ENCODE data around the gene ALPI. TPM values are rescaled to one million over a fixed set of nuclear protein-coding genes. Genes with fewer than 3 reads are reported as not detected.
"Not testable (repeated sequence)": the region's sequence is repeated elsewhere in the genome, so short reads cannot be mapped to it uniquely, and the experiment has no call there.

Gene ALPI
- total RNA-seq = not detected

DNA sequence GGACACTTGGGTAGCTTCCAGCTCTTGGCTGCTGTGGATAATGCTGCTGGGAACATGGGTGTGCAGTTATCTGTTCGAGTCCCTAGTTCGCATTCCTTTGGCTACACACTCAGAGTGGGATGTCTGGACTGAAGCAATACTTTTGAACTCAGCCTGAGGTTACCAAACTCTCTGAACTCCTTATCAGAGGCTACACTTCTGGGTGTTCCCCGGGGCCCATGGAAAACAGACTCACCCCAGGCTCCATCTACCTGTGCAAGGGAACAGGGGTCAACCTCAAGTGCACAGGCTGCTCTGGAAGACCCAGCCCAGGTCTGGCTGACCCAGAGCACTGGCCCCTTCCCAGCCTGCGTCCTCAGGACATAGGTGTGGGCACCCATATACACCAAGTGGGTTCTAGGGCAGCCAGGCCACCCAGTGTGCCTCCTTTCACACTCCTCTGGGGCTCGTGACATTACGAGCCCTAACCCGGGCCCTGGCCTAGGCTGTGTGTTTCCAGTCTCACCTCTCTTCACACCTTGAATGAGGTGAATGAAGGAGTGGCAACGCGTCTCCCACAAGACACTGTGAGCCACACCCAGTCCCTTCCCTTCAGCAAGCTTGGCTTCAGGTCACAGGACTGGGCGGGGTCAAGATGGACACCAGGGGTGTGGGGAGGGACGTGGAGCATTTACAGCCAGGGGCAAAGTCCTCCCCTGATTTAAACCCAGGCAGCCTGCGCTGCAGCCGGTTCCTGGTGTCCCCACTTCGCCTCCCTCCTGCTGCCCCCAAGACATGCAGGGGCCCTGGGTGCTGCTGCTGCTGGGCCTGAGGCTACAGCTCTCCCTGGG is at the start of gene ALPI:
ALPI (plus strand) TSS at position 728 of the 830 bp plus-strand sequence; CDS start at position 775, 47 bp downstream.
- no peak for DNase-seq
- intact Hi-C loops (cut with DNase I) = no loop called here
- no peak within 1 kb of the TSS for H3K27ac ChIP-seq
- no peaks in the 10 kb centered on the region for H3K4me1 ChIP-seq
- TF ChIP-seq POLR2A (IDR thresholded peaks at IDR 0.05) = no peak
- TF ChIP-seq, protein P1, sequence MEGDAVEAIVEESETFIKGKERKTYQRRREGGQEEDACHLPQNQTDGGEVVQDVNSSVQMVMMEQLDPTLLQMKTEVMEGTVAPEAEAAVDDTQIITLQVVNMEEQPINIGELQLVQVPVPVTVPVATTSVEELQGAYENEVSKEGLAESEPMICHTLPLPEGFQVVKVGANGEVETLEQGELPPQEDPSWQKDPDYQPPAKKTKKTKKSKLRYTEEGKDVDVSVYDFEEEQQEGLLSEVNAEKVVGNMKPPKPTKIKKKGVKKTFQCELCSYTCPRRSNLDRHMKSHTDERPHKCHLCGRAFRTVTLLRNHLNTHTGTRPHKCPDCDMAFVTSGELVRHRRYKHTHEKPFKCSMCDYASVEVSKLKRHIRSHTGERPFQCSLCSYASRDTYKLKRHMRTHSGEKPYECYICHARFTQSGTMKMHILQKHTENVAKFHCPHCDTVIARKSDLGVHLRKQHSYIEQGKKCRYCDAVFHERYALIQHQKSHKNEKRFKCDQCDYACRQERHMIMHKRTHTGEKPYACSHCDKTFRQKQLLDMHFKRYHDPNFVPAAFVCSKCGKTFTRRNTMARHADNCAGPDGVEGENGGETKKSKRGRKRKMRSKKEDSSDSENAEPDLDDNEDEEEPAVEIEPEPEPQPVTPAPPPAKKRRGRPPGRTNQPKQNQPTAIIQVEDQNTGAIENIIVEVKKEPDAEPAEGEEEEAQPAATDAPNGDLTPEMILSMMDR (IDR thresholded peaks at IDR 0.05) = no peak
- H3K27me3 ChIP-seq = peaks cover 0 to 68% (median 0%) of the 10 kb centered on the region in 4 donors
- 79 to 82% methylated on average over 8 to 9 of the region's 14 CpGs for WGBS, 2 donors
- H3K4me3 ChIP-seq = no peak within 1 kb of the TSS
- no peaks in the 10 kb centered on the region for H3K9me3 ChIP-seq
- H3K36me3 ChIP-seq = no peaks in the 10 kb centered on the region

DNA sequence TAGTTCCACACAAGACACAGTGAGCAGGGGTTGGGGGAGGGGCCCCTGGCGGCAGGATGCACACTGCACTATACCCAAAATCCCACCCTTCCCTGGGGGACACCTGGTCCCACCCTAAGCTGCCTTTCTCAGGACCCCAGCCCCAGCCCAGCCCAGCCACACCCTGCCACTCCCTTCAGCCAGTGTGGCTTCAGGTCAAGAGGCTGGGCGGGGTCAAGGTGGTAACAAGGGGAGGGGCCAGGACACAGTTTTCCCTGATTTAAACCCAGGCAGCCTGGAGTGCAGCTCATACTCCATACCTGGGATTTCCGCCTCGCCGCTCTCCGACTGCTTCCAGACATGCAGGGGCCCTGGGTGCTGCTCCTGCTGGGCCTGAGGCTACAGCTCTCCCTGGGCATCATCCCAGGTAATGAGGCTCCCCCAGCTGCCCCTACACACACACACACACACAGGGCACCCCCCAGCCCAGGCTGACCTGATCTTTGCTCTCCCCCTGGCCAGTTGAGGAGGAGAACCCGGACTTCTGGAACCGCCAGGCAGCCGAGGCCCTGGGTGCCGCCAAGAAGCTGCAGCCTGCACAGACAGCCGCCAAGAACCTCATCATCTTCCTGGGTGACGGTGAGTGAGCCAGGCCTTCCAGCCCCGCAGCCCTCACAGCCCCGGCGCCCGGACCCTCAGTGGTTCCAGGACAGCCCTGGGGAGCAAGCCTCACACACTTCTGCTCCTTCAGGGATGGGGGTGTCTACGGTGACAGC is 49.2 kb upstream of the ALPI start, which contains the start of gene ALPG:
ALPG (plus strand) TSS at position 289 of the 755 bp plus-strand sequence; CDS start at position 340, 51 bp downstream.
- intact Hi-C loops (cut with DNase I) = no loop called here
- Histone ChIP-seq H3K9me3 (no peaks in the 10 kb centered on the region), H3K27me3 (peaks cover 0 to 33% (median 0%) of the 10 kb centered on the region in 4 donors), H3K27ac (no peak within 1 kb of the TSS), H3K4me3 (no peak within 1 kb of the TSS), H3K4me1 (no peaks in the 10 kb centered on the region), H3K36me3 (no peaks in the 10 kb centered on the region)
- TF ChIP-seq POLR2A (IDR thresholded peaks at IDR 0.05) = no peak
- TF ChIP-seq, protein P1 (IDR thresholded peaks at IDR 0.05) = no peak
- no peak for DNase-seq
- WGBS, 2 donors = 96% methylated on average over 5 of the region's 17 CpGs; no CpG with 5 or more reads in 1 of the 2 donors

DNA sequence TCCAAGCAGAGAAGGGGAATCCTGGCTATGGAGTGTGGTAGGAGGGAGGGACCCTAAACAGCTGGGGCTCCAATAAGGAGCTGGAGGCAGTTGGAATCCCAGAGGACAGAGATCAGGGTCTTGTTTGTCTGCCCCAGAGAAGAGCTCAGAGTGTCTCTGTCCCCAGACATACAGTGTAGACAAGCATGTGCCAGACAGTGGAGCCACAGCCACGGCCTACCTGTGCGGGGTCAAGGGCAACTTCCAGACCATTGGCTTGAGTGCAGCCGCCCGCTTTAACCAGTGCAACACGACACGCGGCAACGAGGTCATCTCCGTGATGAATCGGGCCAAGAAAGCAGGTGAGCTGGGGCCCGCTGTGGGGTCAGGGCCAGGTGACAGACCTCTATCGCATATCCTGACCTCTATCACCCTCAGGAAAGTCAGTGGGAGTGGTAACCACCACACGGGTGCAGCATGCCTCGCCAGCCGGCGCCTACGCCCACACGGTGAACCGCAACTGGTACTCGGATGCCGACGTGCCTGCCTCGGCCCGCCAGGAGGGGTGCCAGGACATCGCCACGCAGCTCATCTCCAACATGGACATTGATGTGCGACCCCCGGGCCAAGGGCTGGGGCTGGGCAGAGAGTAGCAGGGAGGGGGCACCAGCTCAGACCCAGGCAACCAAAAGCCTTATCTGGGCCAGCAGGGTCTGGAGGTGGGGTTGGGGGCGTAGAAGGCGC is 48.4 kb upstream of the ALPI start:
- H3K4me1 ChIP-seq; DNase-seq; intact Hi-C loops (cut with DNase I); H3K36me3 ChIP-seq; H3K4me3 ChIP-seq; H3K27ac ChIP-seq; H3K9me3 ChIP-seq: not testable (repeated sequence)
- WGBS, 2 donors = 89% methylated on average over 12 of the region's 30 CpGs; no CpG with 5 or more reads in 1 of the 2 donors
- peaks cover 0 to 40% (median 0%) of the 10 kb centered on the region in 4 donors for H3K27me3 ChIP-seq

DNA sequence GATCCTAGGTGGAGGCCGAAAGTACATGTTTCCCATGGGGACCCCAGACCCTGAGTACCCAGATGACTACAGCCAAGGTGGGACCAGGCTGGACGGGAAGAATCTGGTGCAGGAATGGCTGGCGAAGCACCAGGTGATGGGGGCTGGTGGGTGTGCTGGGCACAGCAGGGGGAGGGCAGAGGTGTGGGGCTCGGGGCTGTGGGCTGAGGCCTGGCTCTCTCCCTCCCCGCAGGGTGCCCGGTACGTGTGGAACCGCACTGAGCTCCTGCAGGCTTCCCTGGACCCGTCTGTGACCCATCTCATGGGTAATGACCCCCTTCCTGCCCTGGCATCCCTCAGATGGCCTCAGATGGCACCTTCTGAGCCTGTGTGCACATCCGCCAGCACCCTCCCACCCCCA is 47.7 kb upstream of the ALPI start:
- H3K4me1 ChIP-seq; intact Hi-C loops (cut with DNase I); H3K4me3 ChIP-seq; H3K9me3 ChIP-seq; H3K36me3 ChIP-seq; DNase-seq; H3K27ac ChIP-seq: not testable (repeated sequence)
- H3K27me3 ChIP-seq = peaks cover 0 to 47% (median 0%) of the 10 kb centered on the region in 4 donors
- 67% methylated on average over 1 of the region's 10 CpGs; no CpG with 5 or more reads in 1 of the 2 donors for WGBS, 2 donors

DNA sequence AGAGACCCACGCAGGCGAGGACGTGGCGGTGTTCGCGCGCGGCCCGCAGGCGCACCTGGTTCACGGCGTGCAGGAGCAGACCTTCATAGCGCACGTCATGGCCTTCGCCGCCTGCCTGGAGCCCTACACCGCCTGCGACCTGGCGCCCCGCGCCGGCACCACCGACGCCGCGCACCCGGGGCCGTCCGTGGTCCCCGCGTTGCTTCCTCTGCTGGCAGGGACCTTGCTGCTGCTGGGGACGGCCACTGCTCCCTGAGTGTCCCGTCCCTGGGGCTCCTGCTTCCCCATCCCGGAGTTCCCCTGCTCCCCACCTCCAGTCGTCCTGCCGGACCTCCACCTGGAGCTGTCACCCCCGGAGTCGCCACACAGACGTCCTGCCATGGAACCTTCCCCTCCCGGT is 46.3 kb upstream of the ALPI start:
- H3K4me1 ChIP-seq; H3K36me3 ChIP-seq; H3K27ac ChIP-seq; DNase-seq; H3K9me3 ChIP-seq; intact Hi-C loops (cut with DNase I); H3K4me3 ChIP-seq: not testable (repeated sequence)
- H3K27me3 ChIP-seq = peaks cover 0 to 60% (median 0%) of the 10 kb centered on the region in 4 donors
- WGBS, 2 donors = 39% methylated on average over 6 of the region's 40 CpGs; no CpG with 5 or more reads in 1 of the 2 donors

DNA sequence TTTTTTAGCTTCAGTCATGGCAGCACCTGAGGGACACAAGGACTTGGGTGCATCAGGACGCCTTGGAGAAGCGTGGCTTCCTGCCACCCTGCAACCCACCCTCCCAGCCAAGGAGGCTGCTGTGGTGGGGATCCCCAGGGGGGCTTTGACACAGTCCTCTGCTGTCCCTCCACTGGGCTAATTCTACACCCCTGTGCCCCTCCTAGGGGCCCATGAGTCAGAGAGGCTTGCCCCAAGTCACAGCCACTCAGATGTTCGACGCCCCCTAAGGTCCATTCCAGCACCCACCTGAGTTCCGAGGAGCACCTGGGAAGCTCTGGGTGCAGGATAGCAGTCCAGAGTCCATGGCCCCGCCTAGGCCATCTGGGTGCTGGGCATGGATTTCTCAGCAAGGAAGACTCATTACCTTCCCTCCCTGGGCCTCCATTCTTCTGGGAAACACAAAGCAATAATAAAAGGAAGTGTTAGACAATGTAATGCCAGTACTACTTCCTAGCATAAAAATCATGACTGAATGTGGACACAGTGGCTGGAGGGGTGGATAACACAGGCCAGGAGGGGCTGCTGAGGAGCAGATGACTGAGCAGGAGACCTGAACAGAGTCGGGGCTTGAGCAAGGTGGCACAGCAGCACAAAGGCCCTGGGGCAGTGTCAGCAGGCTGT is 45.6 kb upstream of the ALPI start:
- H3K4me1 ChIP-seq = no peaks in the 10 kb centered on the region
- intact Hi-C loops (cut with DNase I) = no loop called here
- no peak overlapping the region for H3K4me3 ChIP-seq
- no peaks in the 10 kb centered on the region for H3K9me3 ChIP-seq
- TF ChIP-seq, protein P1 (IDR thresholded peaks at IDR 0.05) = no peak
- TF ChIP-seq POLR2A (IDR thresholded peaks at IDR 0.05) = no peak
- H3K36me3 ChIP-seq = no peaks in the 10 kb centered on the region
- no peak for DNase-seq
- H3K27ac ChIP-seq = no peak overlapping the region
- peaks cover 0 to 68% (median 0%) of the 10 kb centered on the region in 4 donors for H3K27me3 ChIP-seq
- WGBS, 2 donors = 57 to 66% methylated on average over 2 to 4 of the region's 7 CpGs

Measured in esophagus squamous epithelium (tissue), 5 donors.